ENCODE measurements around the gene USP25. TPM values are rescaled to one million over a fixed set of nuclear protein-coding genes. Genes with fewer than 3 reads are reported as not detected.

Gene USP25
- total and polyA plus RNA-seq, 4 donors = 14.6 to 148 (median 32.1) TPM

DNA sequence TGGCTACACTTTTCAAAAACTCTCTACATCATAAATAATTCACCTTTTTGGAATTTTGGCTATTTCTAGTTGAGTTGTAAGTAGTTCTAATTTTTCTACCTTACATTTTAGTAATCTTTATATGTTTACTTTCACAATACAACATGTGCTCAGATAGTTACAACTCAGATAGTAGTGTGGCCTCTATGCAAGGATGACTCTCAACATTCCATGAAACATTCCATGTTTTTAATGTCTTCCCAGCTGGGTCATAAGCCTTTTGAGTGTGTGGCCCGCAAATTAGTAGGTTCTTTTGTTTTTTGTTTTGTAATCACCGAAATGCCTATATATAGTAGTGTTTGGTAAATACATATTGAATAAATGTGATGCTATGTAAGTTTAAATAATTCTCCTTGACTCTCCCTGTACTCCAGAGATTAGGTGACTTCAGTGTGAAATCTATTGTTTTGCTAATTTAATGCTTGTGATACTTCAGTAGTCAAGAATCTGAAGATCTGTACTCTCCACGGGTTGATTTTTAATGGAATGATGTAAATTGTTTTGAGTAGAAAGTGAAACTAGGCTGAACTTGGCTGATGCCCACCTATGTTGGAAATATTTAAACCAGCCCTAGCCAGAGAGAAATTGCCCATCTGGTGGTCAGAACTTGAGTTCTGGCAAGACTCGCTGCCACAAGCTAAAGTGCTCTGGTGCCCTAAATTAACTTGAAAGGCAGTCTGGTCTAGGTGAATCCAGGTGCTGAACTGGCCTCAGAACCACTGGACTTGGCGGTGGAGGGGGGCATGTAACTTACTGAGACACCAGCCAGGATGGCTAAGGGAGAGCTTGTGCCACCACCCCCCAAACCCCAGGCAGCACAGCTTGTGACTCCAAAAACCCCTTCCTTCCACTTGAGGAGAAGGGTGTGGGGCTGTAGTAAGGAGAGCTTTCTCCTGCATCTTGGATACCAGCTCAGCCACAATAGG is 165.6 kb downstream of the USP25 start:
- no peak for ATAC-seq (ENCODE audit: insufficient read depth, low FRiP score)
- Histone ChIP-seq H3K27me3 (ENCODE audit: control insufficient read depth in 3 of 3, insufficient read depth in 3 of 3, low read length in 2 of 3) (no peaks in the 10 kb centered on the region), H3K9ac (ENCODE audit: insufficient read depth in 1 of 2, low read length in 2 of 2) (peak overlapping the region in 1 of 2 donors; percentile 23), H3K4me1 (ENCODE audit: control insufficient read depth in 5 of 5, insufficient read depth in 5 of 5, low read length in 5 of 5) (peaks cover 0 to 5% (median 0%) of the 10 kb centered on the region in 5 donors), H3K36me3 (ENCODE audit: control insufficient read depth in 4 of 4, insufficient read depth in 4 of 4, low read length in 4 of 4) (no peaks in the 10 kb centered on the region), H3K27ac (ENCODE audit: low read depth in 1 of 2, low read length in 1 of 2) (no peak overlapping the region), H3K4me3 (no peak overlapping the region), H3K9me3 (ENCODE audit: control insufficient read depth in 4 of 4, insufficient read depth in 3 of 4, low read length in 3 of 4) (peaks cover 0 to 2% (median 0%) of the 10 kb centered on the region in 4 donors)
- DNase-seq = peak in 2 of 3 donors; percentile 15 to 39
- 73 to 85% methylated on average over 5 of the region's 5 CpGs for WGBS, 2 donors
- TF ChIP-seq, protein P1, sequence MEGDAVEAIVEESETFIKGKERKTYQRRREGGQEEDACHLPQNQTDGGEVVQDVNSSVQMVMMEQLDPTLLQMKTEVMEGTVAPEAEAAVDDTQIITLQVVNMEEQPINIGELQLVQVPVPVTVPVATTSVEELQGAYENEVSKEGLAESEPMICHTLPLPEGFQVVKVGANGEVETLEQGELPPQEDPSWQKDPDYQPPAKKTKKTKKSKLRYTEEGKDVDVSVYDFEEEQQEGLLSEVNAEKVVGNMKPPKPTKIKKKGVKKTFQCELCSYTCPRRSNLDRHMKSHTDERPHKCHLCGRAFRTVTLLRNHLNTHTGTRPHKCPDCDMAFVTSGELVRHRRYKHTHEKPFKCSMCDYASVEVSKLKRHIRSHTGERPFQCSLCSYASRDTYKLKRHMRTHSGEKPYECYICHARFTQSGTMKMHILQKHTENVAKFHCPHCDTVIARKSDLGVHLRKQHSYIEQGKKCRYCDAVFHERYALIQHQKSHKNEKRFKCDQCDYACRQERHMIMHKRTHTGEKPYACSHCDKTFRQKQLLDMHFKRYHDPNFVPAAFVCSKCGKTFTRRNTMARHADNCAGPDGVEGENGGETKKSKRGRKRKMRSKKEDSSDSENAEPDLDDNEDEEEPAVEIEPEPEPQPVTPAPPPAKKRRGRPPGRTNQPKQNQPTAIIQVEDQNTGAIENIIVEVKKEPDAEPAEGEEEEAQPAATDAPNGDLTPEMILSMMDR (IDR thresholded peaks at IDR 0.05; ENCODE audit: control extremely low read depth, extremely low read depth) = no peak

GRCh38 chr21:15896501-15896900 is 166.7 kb downstream of the USP25 start:
- Histone ChIP-seq H3K4me3 (no peak overlapping the region), H3K9ac (ENCODE audit: insufficient read depth in 1 of 2, low read length in 2 of 2) (no peak overlapping the region), H3K4me1 (ENCODE audit: control insufficient read depth in 5 of 5, insufficient read depth in 5 of 5, low read length in 5 of 5) (peaks cover 0 to 5% (median 0%) of the 10 kb centered on the region in 5 donors), H3K27ac (ENCODE audit: low read depth in 1 of 2, low read length in 1 of 2) (no peak overlapping the region), H3K9me3 (ENCODE audit: control insufficient read depth in 4 of 4, insufficient read depth in 3 of 4, low read length in 3 of 4) (peaks cover 0 to 2% (median under 1%) of the 10 kb centered on the region in 4 donors), H3K36me3 (ENCODE audit: control insufficient read depth in 4 of 4, insufficient read depth in 4 of 4, low read length in 4 of 4) (no peaks in the 10 kb centered on the region), H3K27me3 (ENCODE audit: control insufficient read depth in 3 of 3, insufficient read depth in 3 of 3, low read length in 2 of 3) (no peaks in the 10 kb centered on the region)
- DNase-seq (peak in 1 of 3 donors; percentile 11), ATAC-seq (ENCODE audit: insufficient read depth, low FRiP score) (no peak)
- 94 to 96% methylated on average over 4 of the region's 4 CpGs for WGBS, 2 donors
- TF ChIP-seq, protein P1 (IDR thresholded peaks at IDR 0.05; ENCODE audit: control extremely low read depth, extremely low read depth) = no peak

DNA sequence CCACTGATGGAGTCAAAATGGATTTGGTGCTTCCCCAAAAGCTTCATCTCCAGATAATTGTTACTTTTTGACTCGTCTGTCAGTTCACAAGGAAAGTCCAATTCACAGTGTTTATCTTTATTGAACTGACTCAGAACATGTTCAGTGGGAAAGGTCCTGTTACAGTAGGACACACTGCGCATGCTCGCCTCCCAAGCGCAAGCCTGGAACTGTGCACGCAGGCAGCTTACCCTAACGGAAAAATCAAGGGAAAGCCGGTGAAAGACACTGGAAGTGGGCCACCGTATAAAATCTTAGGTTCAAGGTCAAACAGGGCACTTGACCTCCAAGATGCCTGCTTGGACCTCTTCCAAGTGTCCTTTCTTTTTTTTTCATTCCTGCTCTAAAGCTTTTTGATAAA is 174.6 kb downstream of the USP25 start:
- no peak overlapping the region for H3K4me3 ChIP-seq
- no peak overlapping the region for H3K9ac ChIP-seq (ENCODE audit: insufficient read depth in 1 of 2, low read length in 2 of 2)
- WGBS, 2 donors = 85 to 91% methylated on average over 8 of the region's 8 CpGs
- TF ChIP-seq, protein P1 (IDR thresholded peaks at IDR 0.05; ENCODE audit: control extremely low read depth, extremely low read depth) = no peak
- no peaks in the 10 kb centered on the region for H3K36me3 ChIP-seq (ENCODE audit: control insufficient read depth in 4 of 4, insufficient read depth in 4 of 4, low read length in 4 of 4)
- no peak for ATAC-seq (ENCODE audit: insufficient read depth, low FRiP score)
- DNase-seq = no peak
- no peaks in the 10 kb centered on the region for H3K27me3 ChIP-seq (ENCODE audit: control insufficient read depth in 3 of 3, insufficient read depth in 3 of 3, low read length in 2 of 3)
- H3K9me3 ChIP-seq (ENCODE audit: control insufficient read depth in 4 of 4, insufficient read depth in 3 of 4, low read length in 3 of 4) = peaks cover 0 to 5% (median under 1%) of the 10 kb centered on the region in 4 donors
- no peaks in the 10 kb centered on the region for H3K4me1 ChIP-seq (ENCODE audit: control insufficient read depth in 5 of 5, insufficient read depth in 5 of 5, low read length in 5 of 5)
- H3K27ac ChIP-seq (ENCODE audit: low read depth in 1 of 2, low read length in 1 of 2) = no peak overlapping the region

All from lung (tissue), 12 donors.